Endothelial cell of umbilical vein (primary cell): ENCODE results near the gene PIEZO2. TPM values are rescaled to one million over a fixed set of nuclear protein-coding genes. Genes with fewer than 3 reads are reported as not detected.

Experiments
- BruUV-seq: library from RNA; stranded (reverse); fragments of 400-500 nt; replicated peaks from 2 replicates; lab custom pipeline; 2021; lab: Mats Ljungman, UMichigan
- CTCF ChIA-PET: fragments of 300-600, 350-600 bp; sonication (Branson Sonifier 250); formaldehyde crosslinking; loops from one replicate; lab custom pipeline; 2021; ENCODE audit warnings: antibody characterized with exemption, inconsistent platforms; lab: Charles Lee
- POLR2A ChIA-PET: fragments of 300-600, 350-600 bp; sonication (Branson Sonifier 250); formaldehyde crosslinking; loops from one replicate; lab custom pipeline; 2021; ENCODE audit warnings: antibody characterized with exemption, inconsistent platforms; lab: Charles Lee
- DNase-seq: peaks from one replicate; pipeline ENCODE4 v3.0.0-alpha.2; 2011; ENCODE audit warnings: low read depth, low spot score
- FAIRE-seq: peaks from 2 replicates; lab custom pipeline; 2011; peaks lifted over from hg19 to GRCh38; lab: Jason Lieb, UNC
- H2AFZ ChIP-seq: 2 replicates; pipeline ENCODE4 v1.6.0; 2012; ENCODE audit warnings: low read depth, low read length, control low read depth, inconsistent platforms
- H3K27ac ChIP-seq: 2 replicates; pipeline ENCODE4 v1.5.1; 2011; ENCODE audit warnings: low read depth, mild to moderate bottlenecking, control low read depth, low read length, moderate library complexity; ENCODE audit not compliant: insufficient read depth
- H3K27me3 ChIP-seq, 2 experiments: 2 replicates each; pipeline versions ENCODE4 v1.6.0 to v1.6.1; 2011; ENCODE audit warnings: low read length in 2 of 2, mixed read lengths in 1 of 2; ENCODE audit not compliant: control insufficient read depth in 2 of 2, insufficient read depth in 2 of 2
- H3K36me3 ChIP-seq, 2 experiments: 2 replicates in 1 of 2; 3 replicates in 1 of 2; pipeline ENCODE4 v1.5.1; 2011; ENCODE audit warnings: low read length in 2 of 2, mild to moderate bottlenecking in 1 of 2, moderate library complexity in 1 of 2; ENCODE audit not compliant: control insufficient read depth in 2 of 2, insufficient read depth in 2 of 2; ENCODE audit errors: extremely low read depth in 1 of 2
- H3K4me1 ChIP-seq: 3 replicates; pipeline ENCODE4 v1.5.1; 2011; ENCODE audit warnings: mild to moderate bottlenecking, low read length; ENCODE audit not compliant: control insufficient read depth, insufficient read depth; ENCODE audit errors: extremely low read depth
- H3K4me2 ChIP-seq: 2 replicates; pipeline ENCODE4 v1.6.1; 2011; ENCODE audit warnings: low read length, control low read depth, mixed read lengths; ENCODE audit not compliant: insufficient read depth
- H3K4me3 ChIP-seq, 3 experiments: fragments of 200-600 bp in 1 of 3; sonication (generic), shearing (Covaris generic) in 1 of 3; replicated peaks in 1 of 3; 2 replicates each; pipeline ENCODE4 v1.5.1; 2011 to 2016; ENCODE audit warnings: control low read depth in 3 of 3, low read length in 3 of 3, mild to moderate bottlenecking in 2 of 3, inconsistent platforms in 1 of 3, low read depth in 1 of 3, moderate library complexity in 1 of 3; ENCODE audit not compliant: insufficient read depth in 1 of 3
- H3K79me2 ChIP-seq: 2 replicates; pipeline ENCODE4 v1.6.0; 2012; ENCODE audit warnings: low read length, inconsistent platforms; ENCODE audit not compliant: control insufficient read depth, insufficient read depth
- H3K9ac ChIP-seq: replicated peaks from 2 replicates; pipeline ENCODE3; 2011; ENCODE audit warnings: low read length, control low read depth; ENCODE audit not compliant: insufficient read depth; ENCODE audit errors: extremely low read depth
- H3K9me1 ChIP-seq: replicated peaks from 3 replicates; pipeline ENCODE4 v1.6.0; 2011; ENCODE audit warnings: mild to moderate bottlenecking, low read length; ENCODE audit not compliant: control insufficient read depth, insufficient read depth; ENCODE audit errors: extremely low read depth
- H3K9me3 ChIP-seq: replicated peaks from 2 replicates; pipeline ENCODE4 v1.5.1; 2012; ENCODE audit warnings: low read length, inconsistent platforms; ENCODE audit not compliant: control insufficient read depth, insufficient read depth
- H4K20me1 ChIP-seq: replicated peaks from 2 replicates; pipeline ENCODE3; 2011; ENCODE audit warnings: mild to moderate bottlenecking, low read length; ENCODE audit not compliant: control insufficient read depth, insufficient read depth; ENCODE audit errors: extremely low read depth
- EZH2 ChIP-seq: IDR thresholded peaks from 2 replicates; pipeline ENCODE4 v1.6.1; 2012; ENCODE audit warnings: borderline replicate concordance, low read depth, mild to moderate bottlenecking, moderate library complexity, low read length, inconsistent platforms; ENCODE audit not compliant: severe bottlenecking
- FOS ChIP-seq: IDR thresholded peaks from 2 replicates; pipeline ENCODE4 v1.6.1; 2011; ENCODE audit warnings: mild to moderate bottlenecking, low read length, moderate library complexity, borderline replicate concordance; ENCODE audit not compliant: insufficient read depth
- GATA2 ChIP-seq: IDR thresholded peaks from 2 replicates; pipeline ENCODE4 v1.7.0; 2011; ENCODE audit warnings: low read depth, mild to moderate bottlenecking, moderate library complexity, mixed read lengths, low read length; ENCODE audit not compliant: insufficient read length, insufficient read depth
- JUN ChIP-seq: IDR thresholded peaks from 2 replicates; pipeline ENCODE4 v1.6.1; 2011; ENCODE audit warnings: borderline replicate concordance, low read depth; ENCODE audit not compliant: insufficient read length, insufficient read depth
- MYC ChIP-seq: IDR thresholded peaks from one replicate; pipeline ENCODE4 v1.6.1; 2011; ENCODE audit warnings: mild to moderate bottlenecking, low read depth, low read length
- POLR2A ChIP-seq: IDR thresholded peaks from 2 replicates; pipeline ENCODE4 v1.6.1; 2012; ENCODE audit warnings: low read depth, mild to moderate bottlenecking, control low read depth, low read length
- POLR2AphosphoS5 ChIP-seq: IDR thresholded peaks from 2 replicates; pipeline ENCODE4 v1.6.1; 2012; ENCODE audit warnings: low read depth, mild to moderate bottlenecking, control low read depth, low read length, moderate library complexity; ENCODE audit not compliant: insufficient read depth
- dilution Hi-C: fragments of 300-500 bp; cut with MboI; formaldehyde crosslinking; loops from one replicate; pipeline ENCODE4 v1.15.0; 2019; ENCODE audit warnings: low sequenced_read_pairs; ENCODE audit not compliant: extremely low pct_ligation_motif_present
- intact Hi-C: fragments of 100-400 bp; cut with micrococcal nuclease; formaldehyde crosslinking; loops from one replicate; pipeline ENCODE4 v1.10.0; 2022
- polyA plus RNA-seq, 4 experiments: library from polyadenylated mRNA; depleted of rRNA in 3 of 4; stranded (reverse) in 3 of 4; unstranded in 1 of 4; fragments of >200 nt; gene quantifications; 2 replicates each; pipeline versions ENCODE4 v1.2.1 to v1.2.3, GENCODE V29; 2011 to 2012; ENCODE audit warnings: missing spikeins in 1 of 4
- total RNA-seq: library from RNA; stranded (reverse); gene quantifications from 2 replicates; pipeline ENCODE4 v1.2.3, GENCODE V29; 2021
- TF ChIP-seq, protein P1 (sequence below), 2 donors: IDR thresholded peaks; 1 replicate in 1 of 2; 2 replicates in 1 of 2; pipeline ENCODE4 v1.5.1; 2011; ENCODE audit warnings: low read length in 2 of 2, mild to moderate bottlenecking in 2 of 2, moderate library complexity in 2 of 2, control low read depth in 1 of 2, inconsistent platforms in 1 of 2, low read depth in 1 of 2; ENCODE audit not compliant: insufficient read depth in 1 of 2; ENCODE audit errors: extremely low read depth in 1 of 2
- TF ChIP-seq, protein P2 (sequence below): IDR thresholded peaks from 2 replicates; pipeline ENCODE4 v1.6.1; 2011; ENCODE audit not compliant: insufficient read depth, insufficient read length

PIEZO2 gene
- total and polyA plus RNA-seq, 2 donors (not counting 3 experiments of a cell fraction or from before 2014, with no cell fraction given), result 1.7 to 11.2 TPM

DNA sequence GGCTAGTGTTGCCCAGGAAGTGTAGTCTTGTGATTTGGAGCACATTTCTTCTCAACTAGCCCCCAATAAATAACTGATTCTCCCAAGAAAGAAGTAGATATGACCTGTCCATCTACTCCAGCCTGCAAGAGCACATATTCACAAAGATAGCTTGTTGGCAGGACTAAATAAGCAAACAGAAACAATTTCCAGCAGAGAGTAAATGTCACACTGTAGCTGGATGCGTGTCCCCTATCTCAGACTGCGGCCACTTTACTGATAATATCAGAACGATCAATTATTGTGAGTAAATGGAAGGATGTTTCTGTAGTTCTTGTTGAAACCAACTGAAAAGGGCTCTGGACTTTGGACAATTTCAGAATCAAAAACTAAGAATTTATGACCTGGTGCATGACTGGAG is 97.9 kb downstream of the PIEZO2 start:
- FAIRE-seq, result no peak
- Histone ChIP-seq H3K27me3 (no peaks in the 10 kb centered on the region), H3K4me2 (no peak overlapping the region), H2AFZ (no peak overlapping the region), H4K20me1 (no peaks in the 10 kb centered on the region), H3K9ac (no peak overlapping the region), H3K9me3 (no peaks in the 10 kb centered on the region), H3K4me1 (no peaks in the 10 kb centered on the region), H3K9me1 (no peaks in the 10 kb centered on the region), H3K36me3 (no peaks in the 10 kb centered on the region), H3K79me2 (no peaks in the 10 kb centered on the region), H3K4me3 (no peak overlapping the region), H3K27ac (no peak overlapping the region)
- intact Hi-C loops, result no loop called here
- no peak for DNase-seq
- dilution Hi-C loops, result no loop called here
- CTCF ChIA-PET, result interaction anchor here (0.7 to 2.8 kb wide), 3 partner anchors 10 to 200 kb away, joined by 3 to 16 read pairs (median 4); no protein-coding TSS in a partner anchor
- POLR2A ChIA-PET, result no interaction called here
- no peak for TF ChIP-seq GATA2
- no peak for TF ChIP-seq MYC
- no peak for TF ChIP-seq JUN
- TF ChIP-seq, protein P1, sequence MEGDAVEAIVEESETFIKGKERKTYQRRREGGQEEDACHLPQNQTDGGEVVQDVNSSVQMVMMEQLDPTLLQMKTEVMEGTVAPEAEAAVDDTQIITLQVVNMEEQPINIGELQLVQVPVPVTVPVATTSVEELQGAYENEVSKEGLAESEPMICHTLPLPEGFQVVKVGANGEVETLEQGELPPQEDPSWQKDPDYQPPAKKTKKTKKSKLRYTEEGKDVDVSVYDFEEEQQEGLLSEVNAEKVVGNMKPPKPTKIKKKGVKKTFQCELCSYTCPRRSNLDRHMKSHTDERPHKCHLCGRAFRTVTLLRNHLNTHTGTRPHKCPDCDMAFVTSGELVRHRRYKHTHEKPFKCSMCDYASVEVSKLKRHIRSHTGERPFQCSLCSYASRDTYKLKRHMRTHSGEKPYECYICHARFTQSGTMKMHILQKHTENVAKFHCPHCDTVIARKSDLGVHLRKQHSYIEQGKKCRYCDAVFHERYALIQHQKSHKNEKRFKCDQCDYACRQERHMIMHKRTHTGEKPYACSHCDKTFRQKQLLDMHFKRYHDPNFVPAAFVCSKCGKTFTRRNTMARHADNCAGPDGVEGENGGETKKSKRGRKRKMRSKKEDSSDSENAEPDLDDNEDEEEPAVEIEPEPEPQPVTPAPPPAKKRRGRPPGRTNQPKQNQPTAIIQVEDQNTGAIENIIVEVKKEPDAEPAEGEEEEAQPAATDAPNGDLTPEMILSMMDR (IDR thresholded peaks at IDR 0.05; ENCODE audit: extremely low read depth in 1 of 2, insufficient read depth in 1 of 2, low read depth in 1 of 2, low read length in 2 of 2), result no peak
- no peak for TF ChIP-seq POLR2A
- TF ChIP-seq FOS, result no peak
- no peak for TF ChIP-seq EZH2
- TF ChIP-seq, protein P2, sequence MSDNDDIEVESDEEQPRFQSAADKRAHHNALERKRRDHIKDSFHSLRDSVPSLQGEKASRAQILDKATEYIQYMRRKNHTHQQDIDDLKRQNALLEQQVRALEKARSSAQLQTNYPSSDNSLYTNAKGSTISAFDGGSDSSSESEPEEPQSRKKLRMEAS, result no peak
- TF ChIP-seq POLR2AphosphoS5, result no peak
- no TSS peak for BruUV-seq
